NCI-H510A (cell line): ENCODE results near the gene FFAR3.

ENCODE experiments used
- DNase-seq: peaks from one replicate; lab custom pipeline; 2025; lab: John Stamatoyannopoulos, UW

Gene FFAR3

DNA sequence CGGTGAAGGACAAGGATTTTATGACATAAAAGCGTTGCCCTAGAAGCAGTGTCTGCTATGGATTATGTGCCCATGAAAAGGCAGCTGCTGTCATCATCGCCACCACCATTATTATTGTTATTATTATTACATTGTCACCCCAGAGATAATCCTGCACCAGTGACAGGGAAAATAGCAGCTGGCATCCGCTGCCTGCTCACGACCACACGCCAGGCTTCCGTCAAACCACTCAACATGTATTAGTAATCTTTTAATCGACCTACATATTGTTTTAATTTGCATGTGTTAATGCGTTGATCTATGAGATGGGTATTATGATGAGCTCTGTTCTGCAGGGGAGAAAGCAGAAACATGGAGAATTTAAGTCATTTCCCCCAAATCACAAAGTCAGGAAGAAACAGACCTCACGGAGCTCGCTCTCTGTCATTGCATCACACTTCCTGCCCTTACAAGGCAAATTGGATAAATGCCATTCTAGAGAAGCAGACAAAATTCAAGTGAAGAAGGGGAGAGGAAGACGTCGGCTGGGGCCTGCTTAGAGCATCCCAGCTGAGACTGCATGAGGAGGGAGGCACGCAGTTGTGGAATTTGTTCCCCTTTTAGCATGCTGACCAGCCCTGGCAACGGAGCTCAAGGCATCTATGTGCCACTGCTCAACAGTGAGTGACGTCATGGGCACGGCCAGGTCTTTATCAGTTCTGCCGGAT, at the start of gene FFAR3:
FFAR3 (plus strand) TSS at position 594 of the 707 bp plus-strand sequence. CDS start 431 bp downstream, outside the sequence.
- DNase-seq: no peak

GRCh38 chr19:35308910-35309309, 49.4 kb upstream of the FFAR3 start:
- DNase-seq: no peak

DNA sequence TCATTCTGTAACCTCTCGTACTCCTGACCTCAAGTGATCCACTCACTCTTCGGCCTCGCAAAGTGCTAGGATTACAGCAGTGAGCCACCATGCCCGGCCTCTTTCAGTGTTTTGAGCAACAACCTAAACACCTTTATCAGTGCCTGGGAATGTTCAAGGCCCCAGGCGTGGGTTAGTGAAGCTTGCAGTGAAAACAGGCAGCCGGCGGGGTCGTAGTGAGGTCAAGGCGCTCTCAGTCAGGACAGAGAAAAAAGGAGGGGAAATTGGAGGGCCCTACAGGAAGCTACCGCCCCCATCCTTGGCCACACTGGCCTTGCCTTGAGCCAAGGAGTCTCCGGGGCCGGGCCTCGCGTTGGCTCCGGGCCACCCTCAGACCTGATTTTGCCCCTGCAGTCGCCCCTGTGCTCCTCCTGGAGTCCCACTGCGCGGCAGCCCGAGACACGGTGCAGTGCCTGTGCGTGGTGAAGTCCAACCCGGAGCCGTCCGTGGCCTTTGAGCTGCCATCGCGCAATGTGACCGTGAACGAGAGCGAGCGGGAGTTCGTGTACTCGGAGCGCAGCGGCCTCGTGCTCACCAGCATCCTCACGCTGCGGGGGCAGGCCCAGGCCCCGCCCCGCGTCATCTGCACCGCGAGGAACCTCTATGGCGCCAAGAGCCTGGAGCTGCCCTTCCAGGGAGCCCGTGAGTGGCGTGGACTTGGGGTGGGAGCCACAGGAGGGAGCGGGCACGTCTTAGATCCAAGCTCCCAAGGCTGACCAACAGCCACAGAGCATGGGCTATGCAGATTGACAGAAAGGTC, 48.6 kb upstream of the FFAR3 start:
- no peak for DNase-seq

GRCh38 chr19:35310331-35310730, 47.9 kb upstream of the FFAR3 start:
- DNase-seq: no peak

DNA sequence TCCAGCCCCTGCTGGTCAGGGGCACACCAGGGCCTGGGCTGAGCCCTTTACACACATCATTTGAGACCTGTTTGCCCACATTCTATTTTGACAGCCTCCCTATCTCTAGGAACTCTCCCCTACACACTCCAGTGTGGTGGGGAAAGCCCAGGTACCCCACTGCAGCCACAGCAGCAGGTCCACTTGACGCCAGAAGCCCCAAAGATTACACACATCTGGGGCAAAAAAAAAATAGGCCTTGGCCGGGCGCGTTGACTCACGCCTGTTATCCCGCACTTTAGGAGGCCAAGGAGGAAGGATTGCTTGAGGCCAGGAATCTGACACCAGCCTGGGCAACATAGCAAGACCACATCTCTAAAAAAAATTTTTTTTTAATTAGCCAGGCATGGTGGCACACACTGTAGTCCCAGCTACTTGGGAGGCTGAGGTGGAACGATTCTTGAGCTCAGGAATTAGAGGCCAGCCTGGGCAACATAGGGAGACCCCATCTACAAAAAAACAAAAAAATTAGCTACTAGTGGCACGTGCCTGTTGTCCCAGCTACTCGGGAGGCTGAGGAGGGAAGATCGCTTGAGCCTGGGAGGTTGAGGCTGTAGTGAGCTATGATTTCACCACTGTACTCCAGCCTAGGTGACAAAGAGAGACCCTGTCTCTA, 47.3 kb upstream of the FFAR3 start:
- no peak for DNase-seq

- no peak for DNase-seq
Measured at GRCh38 chr19:35311901-35312665, 46.2 kb upstream of the FFAR3 start.

DNA sequence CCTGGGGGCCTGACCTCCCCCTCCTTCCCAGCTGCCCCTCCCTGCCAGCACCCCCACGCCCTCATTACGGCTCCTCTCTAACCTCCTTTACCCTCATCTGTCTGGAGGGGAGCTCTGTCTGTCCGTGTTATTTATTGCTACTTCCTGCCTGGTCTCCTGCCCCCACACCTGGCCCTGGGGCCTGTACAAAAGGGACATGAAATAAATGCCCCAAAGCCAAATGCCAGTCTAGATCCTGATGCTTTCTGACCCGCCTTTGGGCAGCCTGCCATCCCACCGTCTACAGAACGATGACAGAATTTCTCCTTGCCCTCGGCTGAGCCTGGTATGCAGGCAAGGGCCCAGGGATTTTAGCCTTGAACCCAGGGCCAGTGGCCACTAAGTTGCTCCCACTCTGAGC, 44.7 kb upstream of the FFAR3 start:
- no peak for DNase-seq

- no peak for DNase-seq
Measured at GRCh38 chr19:35314031-35314430, 44.2 kb upstream of the FFAR3 start.

GRCh38 chr19:35314858-35315470, 43.3 kb upstream of the FFAR3 start:
- no peak for DNase-seq

GRCh38 chr19:35315883-35316282, 42.4 kb upstream of the FFAR3 start:
- DNase-seq: no peak

DNA sequence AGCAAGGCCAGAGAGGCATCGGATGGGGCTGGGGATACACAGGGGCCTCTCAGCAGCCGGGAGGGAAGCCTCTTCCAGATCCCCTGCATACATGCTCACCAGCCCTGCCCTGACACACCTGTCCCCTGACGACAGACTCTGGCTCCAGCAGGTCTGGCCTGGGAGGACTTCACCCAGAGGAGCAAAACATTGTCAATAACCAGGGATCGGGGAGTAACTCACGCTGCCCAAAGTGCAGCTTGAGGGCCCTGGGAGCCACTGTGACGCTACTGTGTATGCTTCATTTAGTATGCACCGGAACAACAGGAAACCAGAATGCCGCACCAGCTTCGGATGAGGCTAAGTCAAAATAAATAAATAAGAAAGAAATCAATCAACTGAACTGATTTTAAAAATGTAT, 41.7 kb upstream of the FFAR3 start:
- DNase-seq: no peak

DNA sequence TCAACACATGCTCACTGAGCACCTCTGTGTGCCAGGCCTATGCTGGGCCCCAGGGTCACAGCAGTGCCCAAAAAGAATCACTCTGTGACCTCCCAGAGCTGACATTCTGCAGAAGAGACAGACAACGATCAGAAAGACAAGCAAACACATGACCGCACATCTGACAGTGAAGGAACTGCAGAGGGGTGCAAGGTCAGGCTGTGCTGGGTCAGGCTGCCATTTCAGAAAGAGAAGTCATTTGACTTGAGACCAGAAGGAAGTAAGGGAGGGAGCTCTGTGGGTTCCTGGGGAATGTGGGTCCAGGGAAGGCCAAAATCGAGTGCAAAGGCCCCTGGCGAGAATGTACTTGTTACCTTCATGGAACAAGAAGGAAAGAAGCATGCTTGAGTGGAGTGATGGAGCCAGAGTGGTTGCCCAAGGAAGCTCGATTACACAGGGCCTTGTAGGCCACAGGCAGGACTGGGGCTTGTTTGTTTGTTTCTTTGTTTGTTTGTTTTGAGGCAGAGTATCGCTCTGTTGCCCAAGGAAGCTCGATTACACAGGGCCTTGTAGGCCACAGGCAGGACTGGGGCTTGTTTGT, 40.7 kb upstream of the FFAR3 start:
- no peak for DNase-seq

- DNase-seq: no peak
Measured at GRCh38 chr19:35318679-35319448, 39.4 kb upstream of the FFAR3 start.

GRCh38 chr19:35320065-35320713, 38.1 kb upstream of the FFAR3 start:
- DNase-seq: no peak

GRCh38 chr19:35321291-35321690, 37.0 kb upstream of the FFAR3 start:
- no peak for DNase-seq

GRCh38 chr19:35322014-35322413, 36.2 kb upstream of the FFAR3 start:
- DNase-seq: no peak

- DNase-seq: no peak
Measured at GRCh38 chr19:35327642-35328041, 30.6 kb upstream of the FFAR3 start.

DNA sequence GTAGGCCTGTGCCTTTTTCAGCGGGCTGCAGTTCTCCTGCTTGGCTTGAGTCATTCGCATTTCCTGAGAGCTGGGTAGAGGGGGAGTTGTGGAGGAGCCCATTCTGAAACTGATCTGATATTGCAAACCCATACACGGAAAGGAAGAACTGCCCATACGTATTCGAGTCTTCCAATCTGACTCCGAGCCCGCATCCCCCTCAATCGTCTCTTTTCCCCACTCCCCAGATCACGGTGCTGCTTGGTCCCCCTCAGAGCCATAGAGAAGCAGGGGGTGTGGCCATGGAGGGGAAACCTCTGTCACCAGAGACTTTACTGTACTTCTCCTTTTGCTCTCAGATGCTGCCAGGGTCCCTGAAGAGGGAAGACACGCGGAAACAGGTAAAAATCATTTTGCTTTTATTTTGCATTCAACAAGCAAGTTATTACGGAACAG, 29.4 kb upstream of the FFAR3 start, which contains the start of gene CD22:
CD22 (plus strand) TSS at position 337 of the 435 bp plus-strand sequence. CDS start 2,854 bp downstream, outside the sequence.
- no peak for DNase-seq

DNA sequence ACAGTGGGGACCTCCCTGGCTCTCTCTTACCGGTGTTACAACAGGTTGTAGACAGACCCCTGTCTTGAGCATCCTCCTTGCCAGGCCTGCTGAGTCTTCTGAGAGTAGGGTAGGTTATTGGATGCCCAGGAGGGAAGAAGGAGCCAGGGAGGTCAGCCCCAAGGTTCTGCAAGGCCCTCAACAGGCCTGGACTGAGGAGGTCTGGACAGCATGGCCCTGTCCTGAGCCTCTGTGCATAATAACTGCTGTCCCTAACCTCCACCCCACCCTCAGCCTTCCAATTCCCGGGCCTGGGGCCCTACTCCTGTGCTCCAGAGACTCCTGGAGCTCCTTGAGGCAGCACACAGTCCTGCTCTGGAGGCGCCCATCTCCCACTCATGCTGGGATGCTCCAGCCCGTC, 28.9 kb upstream of the FFAR3 start:
- DNase-seq: no peak

- no peak for DNase-seq
Measured at GRCh38 chr19:35330475-35330874, 27.8 kb upstream of the FFAR3 start.
